HG03342 (cell line): ENCODE data around the gene HDAC4.

Source experiments
- ATAC-seq: cut with Tn5 transposase; IDR thresholded peaks from one replicate; pipeline ENCODE4 v1.9.1; 2021; ENCODE audit warnings: mild to moderate bottlenecking, moderate library complexity; ENCODE audit not compliant: unreplicated experiment

The HDAC4 gene

DNA sequence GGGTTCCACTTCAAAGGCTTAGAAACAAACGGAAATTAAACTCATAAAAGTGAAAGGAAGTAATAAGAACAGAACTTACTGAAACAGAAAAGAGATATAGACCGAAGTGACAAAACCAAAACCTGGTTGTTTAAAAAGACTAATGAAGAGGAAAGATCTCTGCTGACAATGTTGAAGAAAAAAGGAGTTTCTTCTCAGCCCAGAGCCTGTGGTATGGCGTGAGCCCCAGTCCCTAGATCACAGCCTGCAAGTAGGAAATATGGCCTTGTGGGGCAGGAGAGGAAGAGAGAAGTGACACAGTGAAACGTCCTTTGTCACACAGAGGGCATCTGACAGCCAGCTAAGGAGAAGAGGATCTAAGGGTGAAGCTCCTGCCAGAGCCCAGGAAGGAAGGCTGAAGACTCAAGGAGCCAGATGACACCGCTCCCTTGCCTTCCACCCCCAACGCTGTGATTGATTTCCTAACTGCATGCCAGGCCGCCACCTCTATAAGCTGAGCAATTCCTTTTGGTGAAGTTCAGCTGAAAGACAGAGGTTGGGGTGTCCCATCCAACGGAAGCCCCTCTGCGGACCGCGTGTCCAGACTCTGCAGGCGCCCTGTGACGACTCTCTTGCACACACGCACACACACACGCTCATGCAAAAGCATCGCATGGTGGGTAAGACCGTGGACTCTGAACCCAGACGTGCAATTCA lies 141.1 kb downstream of the HDAC4 start:
- peak; percentile 58 for ATAC-seq

DNA sequence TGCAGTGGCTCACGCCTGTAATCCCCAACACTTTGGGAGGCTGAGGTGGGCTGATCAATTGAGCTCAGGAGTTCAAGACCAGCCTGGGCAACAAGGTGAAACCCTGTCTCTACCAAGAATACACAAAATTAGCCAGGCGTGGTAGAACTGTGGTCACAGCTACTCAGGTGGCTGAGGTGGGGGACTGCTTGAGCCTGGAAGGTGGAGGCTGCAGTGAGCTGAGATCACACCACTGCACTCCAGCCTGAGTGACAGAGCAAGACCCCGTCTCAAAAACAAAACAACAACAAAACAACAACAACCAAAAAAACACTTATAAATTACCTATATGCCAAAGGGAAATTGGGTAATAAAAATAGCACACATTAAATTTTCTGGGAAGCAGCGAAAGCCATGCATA lies 141.6 kb downstream of the HDAC4 start:
- ATAC-seq, result peak; percentile 72

DNA sequence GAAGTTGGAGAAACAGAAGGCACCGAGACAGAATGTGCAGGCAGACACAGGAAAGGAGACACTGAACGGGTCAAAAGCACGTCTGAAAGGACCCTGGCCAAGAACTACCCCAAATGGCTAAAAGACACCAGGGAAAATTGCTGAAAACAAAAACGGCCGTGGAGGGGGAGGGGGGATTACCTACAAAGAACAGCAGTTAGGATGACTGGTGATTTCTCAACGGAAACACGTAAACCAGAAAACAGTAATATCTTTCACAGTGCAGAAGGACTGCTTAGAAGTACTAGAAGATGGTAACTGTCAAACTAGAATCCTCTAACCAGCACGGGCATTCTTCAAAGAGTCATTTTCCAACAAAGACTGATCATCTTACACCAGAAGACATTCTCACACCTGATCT lies 142.6 kb downstream of the HDAC4 start:
- ATAC-seq, result no peak

DNA sequence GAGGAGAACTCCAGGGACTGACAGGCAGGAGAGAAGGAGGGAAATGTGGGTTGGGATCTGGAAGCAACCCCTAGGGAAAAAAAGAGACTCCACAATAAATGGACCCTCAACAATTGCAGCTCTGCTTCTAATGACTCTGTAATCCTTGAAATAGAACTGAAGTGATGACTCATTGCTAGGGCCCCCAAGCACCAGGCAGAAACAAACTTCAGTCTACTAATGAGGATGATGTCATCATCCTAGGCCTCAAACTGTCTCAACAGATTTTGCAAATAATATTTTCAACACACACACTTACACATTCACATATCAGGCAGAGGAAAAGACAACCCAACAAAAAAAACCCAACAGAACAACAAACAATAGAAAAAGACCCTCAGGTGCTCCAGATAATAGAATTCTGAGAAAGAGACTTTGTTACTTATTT lies 143.3 kb downstream of the HDAC4 start:
- no peak for ATAC-seq

- ATAC-seq, result no peak
Observed at GRCh38 chr2:239256350-239256743, 144.5 kb downstream of the HDAC4 start.

DNA sequence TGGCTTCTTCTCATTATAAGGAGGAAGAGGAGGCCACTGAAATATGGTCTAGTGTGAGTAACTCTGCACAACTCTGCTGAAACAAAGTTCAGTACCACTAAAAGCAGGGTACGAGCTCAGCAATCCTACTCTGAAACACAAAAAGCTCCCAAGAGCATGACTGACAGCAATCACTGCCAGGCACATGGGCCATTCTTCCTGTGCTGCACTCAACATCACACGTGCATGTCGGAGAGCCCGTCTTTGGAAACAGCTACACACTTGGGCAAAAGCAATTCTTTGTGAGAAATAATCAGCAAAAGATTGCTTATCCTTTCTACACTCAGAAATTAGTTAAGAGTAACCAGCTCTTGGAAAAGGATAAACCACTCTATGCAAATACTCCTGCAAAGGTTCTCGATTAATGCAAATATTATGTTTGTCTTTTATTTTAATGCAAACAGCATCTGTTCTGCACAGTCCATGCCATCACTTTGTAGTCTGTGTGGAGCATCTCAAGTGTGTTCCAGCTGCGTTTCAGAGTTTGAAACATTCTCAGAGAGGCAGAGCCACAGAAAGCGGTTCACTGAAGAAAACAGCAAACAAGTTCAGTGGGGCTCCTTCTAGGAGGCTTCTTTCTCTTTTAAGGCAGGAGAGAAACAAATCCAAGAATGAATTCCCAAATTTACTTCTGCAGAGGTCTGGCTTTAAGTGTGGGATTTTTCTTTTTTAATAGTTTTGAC lies 145.0 kb downstream of the HDAC4 start:
- no peak for ATAC-seq

- no peak for ATAC-seq
Observed at GRCh38 chr2:239255218-239255617, 145.6 kb downstream of the HDAC4 start.

DNA sequence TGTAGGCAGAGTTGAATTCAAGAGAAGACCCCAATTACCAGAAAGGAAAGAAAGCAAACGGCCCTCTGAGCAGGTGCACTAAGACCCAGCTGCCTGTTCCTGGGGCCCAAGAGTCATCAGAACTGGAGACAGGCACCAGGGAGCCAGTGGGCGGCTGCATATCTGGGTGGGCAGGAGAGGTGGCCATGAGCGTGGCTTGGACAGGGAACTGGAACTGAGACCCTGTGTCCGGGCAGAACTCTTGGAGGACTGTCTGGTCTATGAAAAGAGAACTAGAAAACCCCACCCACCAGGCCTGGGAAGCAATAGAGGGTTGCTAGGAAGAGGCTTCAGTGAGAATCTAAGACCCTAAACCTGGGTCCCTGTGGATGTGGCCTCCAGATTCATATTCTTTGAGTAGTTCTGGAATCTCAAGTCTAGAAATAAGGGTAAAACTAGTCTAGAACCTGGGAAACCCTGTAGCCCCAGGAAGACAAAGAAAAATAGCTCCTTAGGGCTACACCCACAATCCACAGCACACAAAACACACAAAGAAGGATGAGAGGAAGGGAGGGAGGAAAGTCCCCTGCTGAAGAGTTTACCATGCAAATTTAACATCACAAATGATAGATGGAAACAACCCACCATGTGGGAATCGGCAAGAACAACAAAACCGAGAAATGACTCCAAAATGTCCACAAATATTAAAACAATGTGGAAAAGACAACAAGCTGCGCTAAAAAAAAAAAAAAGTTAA lies 147.0 kb downstream of the HDAC4 start:
- no peak for ATAC-seq

DNA sequence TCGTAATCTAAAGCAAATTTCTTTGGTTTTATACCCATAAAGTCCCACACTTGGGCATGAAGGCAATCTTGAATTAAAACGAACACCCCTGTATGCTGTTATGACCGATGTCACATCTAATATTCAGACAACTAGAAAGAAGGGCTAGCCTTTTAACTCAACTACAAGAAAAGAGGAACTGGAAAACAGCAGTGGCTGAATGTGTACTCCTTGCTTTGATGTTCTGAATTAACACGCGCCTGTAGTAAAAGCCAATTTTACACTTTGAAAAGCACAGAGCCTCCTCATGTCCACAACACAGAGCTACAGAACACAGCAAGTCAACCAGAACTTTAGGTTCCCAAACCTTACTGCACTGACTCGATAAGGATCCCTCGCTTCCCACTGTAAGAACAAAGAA lies 147.6 kb downstream of the HDAC4 start:
- peak; percentile 69 for ATAC-seq

- ATAC-seq, result no peak
Observed at GRCh38 chr2:239252801-239253200, 148.0 kb downstream of the HDAC4 start.

- ATAC-seq, result no peak
Observed at GRCh38 chr2:239252393-239252792, 148.4 kb downstream of the HDAC4 start.

GRCh38 chr2:239251971-239252370 lies 148.8 kb downstream of the HDAC4 start:
- ATAC-seq, result no peak

- no peak for ATAC-seq
Observed at GRCh38 chr2:239250216-239251081, 150.4 kb downstream of the HDAC4 start.

- no peak for ATAC-seq
Observed at GRCh38 chr2:239249776-239250175, 151.0 kb downstream of the HDAC4 start.

DNA sequence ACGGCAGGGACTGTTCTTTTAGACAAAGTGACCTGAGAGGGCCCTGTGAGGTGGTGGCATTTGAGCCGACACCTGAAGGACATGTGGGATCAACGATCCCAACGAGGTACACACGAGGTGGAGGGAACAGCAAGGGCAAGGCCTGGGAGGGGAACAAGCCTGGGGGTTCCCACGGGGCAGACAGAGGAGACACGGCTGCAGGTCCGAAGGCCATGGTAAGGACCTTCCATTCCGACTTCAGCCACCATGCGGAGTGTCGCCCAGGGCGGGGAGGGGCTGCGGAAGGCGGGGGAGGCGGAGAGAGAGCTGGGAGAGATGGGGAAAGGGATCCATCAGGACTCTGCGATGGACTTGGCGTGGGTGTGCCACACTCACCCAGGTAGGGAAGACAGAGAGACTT lies 151.8 kb downstream of the HDAC4 start:
- no peak for ATAC-seq

- no peak for ATAC-seq
Observed at GRCh38 chr2:239247401-239248245, 153.2 kb downstream of the HDAC4 start.

DNA sequence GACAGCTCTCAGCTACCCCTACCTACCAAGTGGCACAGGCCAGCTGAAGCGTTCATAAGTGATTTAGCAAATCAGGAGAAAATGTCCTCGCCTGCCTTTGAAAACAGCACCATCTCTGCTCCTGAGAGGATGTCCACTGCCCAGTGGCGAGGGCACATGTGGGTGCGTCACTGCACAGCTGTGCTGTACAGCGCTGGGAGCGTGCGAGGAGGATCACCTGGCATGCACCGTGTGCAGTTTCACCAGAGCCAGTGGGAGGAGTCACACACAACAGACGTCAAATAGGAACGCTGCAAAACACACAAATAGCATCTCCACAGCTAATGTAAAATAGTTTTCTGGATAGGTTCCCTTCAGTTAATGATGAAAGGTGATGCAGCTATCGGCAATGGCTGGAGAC lies 154.1 kb downstream of the HDAC4 start:
- ATAC-seq, result no peak

DNA sequence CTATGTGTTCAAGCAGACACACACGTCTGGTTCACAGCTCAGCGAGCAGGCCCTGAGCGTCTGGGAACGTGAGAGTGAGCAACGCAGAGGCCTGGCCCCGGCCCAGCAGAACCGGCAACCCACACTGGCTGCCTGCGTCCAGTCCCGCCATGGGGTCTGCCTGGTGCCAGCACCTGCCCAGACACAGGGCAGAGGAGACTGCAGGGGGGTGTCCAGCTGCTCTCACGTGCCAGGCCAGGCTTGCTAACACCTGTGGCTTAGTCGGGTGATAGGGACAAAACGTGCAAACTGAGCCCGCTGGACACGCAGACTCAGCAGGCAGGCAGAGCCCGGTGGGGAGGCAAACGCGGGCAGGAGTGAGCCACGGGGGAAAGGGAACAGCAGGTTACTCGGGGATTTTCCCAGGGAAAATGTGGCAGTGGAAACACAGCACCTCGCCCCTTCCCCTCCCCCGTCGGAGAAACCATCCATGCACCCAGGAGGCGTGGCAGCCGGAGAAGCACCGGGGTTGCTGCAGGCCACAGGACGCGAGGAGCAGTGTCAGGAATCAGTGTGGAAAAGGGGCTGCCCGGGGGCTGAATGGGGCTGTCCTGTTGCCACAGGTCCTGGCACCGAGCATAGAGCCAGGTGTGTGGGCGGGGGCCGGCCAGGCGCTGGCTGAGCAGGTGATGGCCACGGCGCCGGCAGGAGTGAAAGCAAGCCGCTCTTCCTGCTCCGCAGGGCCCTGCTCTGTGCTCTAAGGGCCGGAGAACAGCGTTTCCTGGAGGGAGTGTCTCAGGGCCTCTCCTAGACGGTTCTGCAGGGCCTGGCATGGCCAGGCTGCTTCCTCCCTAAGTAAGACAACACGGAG lies 154.7 kb downstream of the HDAC4 start:
- ATAC-seq, result no peak

- ATAC-seq, result no peak
Observed at GRCh38 chr2:239245107-239245506, 155.7 kb downstream of the HDAC4 start.
